Medulla oblongata (tissue), 1 donor: ENCODE data around the gene DNAL4.

Experiments used
- DNase-seq: peaks from one replicate; pipeline ENCODE4 v3.0.0-alpha.2; 2015; ENCODE audit errors: extremely low spot score

The DNAL4 gene

DNA sequence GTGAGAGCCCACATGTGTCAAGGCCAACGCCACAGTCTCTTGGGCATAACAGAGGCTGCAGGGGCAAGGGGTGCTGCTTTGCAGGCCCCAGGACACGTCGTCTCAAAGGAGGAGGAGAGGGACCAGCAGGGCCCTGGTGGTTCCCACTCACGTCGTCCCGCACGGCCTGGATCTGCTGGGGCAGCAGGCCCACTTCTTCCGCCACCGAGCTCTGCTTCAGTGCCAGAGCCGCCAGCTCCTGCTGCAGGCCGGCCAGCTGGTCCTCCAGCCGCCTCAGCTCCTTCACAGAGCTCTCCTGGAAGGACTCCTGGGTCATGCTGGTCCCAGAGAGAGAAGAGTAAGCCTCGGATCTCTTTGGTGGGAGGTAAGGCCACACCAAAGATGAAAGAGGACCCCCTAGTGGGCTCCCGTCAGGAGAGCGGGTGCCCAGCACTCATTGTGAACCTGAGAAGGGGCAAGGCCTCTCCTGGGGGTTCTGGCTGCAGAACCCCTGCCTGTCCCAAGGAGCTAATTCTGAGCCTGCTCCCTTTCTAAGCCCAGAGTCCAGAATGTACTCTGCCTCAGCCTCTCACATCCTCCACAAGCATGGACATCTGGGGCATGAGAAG, 53.7 kb downstream of the DNAL4 start:
- DNase-seq: no peak

DNA sequence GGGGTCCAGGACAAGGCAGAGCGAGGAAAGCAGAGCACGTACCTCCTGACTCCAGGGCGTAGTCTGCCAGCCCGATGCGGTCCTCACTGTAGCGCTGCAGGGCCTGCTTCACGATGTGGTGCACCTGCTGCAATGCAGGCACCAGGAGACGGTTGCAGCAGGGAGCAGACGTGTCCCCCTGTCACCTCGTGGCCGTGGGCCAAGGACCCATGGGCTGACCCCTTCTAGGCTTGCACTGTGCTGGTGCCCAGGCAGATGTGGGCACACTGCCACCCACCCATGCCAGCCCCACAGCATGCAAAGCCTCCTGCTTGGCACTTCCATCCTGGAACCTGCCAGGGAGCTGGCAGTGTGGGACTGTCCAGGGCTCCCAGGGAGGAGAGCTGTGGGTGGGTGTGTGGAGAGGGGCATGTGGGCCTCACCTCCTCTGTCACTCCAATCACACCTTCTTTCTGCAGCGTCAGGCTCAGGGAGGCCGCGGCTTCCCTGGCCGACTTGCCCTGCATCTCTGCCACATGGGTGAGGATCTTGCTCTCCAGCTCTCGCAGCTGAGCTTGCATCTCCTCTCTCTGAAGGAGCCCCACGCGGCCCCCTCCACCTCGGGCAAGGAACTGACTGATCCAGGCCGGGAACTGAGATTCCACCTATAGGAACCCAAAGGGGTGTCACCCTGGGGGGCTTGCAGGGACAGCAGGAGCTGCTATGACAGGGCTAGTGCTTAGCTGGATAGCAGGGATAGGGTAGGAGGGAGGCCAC, 54.5 kb downstream of the DNAL4 start:
- no peak for DNase-seq

DNA sequence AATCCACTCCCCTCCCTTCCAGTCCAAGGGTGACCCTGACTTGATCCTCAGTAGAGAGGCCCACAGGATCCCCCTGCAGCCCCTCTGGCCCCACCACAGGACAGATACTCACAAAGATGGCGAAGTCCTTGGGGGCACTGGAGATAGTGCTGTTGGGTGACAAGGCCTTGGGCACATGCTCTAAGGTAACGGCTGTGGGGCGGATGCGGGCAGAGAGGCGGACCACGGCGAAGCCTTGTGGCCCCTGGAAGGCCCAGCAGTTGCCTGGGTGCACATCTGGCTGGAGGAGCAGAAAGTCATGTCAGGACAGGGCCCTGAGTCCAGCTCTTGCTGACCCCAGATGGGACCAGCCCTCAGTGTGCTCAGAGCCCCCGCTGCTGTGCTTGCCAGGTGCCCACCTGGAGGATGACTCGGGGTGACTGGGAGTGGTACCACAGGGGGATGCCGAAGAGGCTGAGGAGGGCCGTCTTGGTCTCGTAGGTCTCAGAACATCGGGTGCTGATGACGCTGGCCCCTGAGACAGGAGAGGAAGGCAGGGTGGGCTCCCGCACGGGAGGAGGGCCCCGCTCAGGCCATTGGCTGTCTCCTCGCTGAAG, 55.4 kb downstream of the DNAL4 start:
- no peak for DNase-seq

DNA sequence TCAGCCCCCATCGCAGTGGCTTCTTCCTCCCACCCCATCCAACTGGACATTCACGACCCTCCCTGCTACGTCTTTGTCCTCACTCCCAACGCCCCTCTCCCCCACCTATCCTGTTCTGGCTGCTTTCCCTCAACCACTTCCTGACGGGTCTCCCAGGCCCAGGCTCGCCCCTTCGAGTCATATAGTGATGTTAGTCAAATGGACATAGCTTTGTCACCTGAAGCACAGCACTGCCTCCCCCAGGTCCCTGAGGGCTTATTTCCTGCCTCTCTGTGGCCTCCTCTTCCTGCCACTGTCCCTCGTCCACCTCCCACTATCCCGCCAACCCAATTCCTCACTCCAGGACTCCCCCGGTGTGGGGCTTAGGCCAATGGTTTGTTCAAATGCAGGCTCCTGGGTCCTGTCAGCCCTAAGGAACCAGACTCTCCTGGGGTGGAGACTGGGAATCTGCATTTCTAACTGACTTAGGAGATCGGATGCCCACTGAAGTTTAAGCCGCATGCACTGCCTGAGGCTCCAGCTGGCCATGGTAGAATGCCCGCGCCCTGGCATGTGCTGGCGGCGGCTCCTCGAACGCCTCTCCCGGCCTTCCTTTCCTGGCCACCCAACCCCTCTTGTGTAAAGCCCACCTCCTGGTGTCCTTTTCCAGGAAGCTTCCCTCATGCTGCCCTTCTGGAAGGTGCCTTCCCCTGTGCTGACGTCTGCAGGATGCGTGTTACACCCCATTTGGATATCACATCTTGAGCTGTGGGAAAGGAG, 56.5 kb downstream of the DNAL4 start:
- DNase-seq: no peak

- no peak for DNase-seq
Observed at GRCh38 chr22:38736257-38736570, 57.7 kb downstream of the DNAL4 start.

DNA sequence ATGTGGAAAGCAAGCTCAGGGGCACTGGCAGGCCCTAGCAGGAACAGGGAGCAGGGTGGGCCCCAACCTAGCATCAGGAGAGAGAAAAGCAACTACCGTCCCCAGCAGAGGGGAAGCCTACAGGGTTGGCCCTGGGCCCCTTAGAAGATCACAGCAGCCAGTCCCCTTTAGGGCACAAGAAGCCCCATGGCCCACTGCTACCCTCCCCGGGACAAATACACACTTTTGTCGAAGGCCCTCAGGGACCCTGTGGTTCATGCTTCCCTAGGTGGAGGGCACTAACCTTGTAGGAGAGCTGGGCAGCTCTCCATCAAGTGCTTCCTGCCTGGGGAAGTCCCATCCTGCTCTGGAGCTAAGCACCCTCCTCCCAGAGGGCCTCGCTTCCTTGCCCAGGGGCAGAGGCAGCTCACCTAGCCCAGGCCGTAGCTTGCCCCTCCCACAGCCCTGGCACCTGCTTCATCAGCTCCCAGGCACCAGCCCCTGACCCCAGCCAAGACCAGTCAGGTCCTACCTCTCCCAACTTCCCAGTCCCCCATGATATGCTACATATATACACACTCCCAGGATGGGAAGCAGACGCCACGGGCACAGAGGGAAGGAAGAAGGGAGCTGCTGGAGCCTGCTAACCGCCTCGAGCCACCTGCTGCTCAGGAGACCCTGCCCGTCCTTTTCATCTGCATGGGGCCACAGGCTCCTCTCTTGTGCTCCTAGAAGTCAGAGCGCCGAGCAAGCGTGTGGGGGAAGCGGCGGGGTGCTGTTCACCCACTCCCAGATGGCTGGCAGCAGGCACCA, 58.3 kb downstream of the DNAL4 start:
- DNase-seq: no peak

DNA sequence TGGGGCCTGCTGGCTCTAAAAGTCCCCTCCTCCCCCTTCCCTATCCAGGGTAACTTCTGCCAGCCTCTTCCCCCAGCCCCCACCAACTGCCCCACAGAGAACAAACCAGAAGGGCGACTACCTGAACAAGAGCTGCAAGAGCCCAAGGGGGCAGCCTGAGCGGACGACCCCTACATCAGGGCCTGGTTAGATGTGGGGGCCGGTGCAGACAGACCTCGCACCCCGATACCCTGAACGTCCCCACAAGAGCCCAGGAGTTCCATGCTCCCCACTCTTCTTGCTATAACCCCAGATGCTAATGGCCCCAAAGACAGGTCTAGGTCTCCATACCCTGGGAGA, 58.8 kb downstream of the DNAL4 start:
- DNase-seq: no peak

- DNase-seq: no peak
Observed at GRCh38 chr22:38734421-38735100, 59.4 kb downstream of the DNAL4 start.

- DNase-seq: peak; percentile 95
Observed at GRCh38 chr22:38733724-38734381, 60.1 kb downstream of the DNAL4 start.

GRCh38 chr22:38733329-38733723, 60.6 kb downstream of the DNAL4 start:
- DNase-seq: peak; percentile 47

GRCh38 chr22:38732251-38732815, 61.6 kb downstream of the DNAL4 start:
- peak; percentile 50 for DNase-seq

- DNase-seq: no peak
Observed at GRCh38 chr22:38731703-38732161, 62.2 kb downstream of the DNAL4 start.

DNA sequence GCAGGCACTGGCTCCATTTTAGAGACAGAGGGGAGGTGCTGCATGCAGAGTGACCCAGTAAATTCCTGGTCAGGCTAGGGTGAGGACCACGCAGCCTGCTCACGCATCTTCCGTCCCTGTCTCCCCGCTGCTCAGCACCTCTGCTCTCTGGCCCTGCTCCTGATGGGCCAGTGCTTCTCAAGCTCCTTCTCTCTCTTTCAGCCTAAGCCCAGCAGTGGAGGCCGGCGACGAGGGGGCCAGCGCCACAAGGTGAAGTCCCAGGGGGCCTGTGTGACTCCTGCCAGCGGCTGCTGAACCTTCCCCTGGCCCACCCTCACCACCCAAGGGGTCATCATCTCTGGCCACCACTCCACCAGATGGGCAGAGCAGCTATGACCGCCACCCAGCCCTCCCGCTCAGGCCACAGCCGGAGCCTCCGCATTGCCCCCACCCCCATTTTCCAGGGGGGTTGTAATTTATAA, 63.5 kb downstream of the DNAL4 start:
- no peak for DNase-seq

DNA sequence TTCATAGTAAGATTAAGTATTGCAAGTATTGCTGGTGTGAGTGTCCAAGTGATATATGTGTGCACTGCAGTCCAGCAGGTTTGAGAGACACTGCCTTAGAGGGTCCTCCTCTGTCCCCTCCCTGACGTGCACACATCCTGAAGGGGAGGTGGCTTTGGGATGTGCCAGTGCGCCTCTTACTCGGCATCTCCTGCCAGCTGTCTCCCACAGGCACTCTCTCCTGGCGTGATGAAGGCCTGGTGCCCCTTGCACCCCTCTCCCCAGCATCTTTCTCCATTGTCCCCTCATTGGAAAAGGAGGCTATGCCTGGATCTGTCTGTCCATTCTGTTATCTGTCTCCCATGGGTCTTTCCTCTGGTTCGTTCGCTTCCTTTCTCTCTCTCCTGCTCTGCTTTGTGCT, 64.0 kb downstream of the DNAL4 start:
- no peak for DNase-seq

- no peak for DNase-seq
Observed at GRCh38 chr22:38728871-38729796, 64.8 kb downstream of the DNAL4 start.
